GM21515 (cell line): ENCODE results near the gene RIPK4.

ENCODE experiments used
- ATAC-seq: cut with Tn5 transposase; IDR thresholded peaks from one replicate; pipeline ENCODE4 v1.9.1; 2021; ENCODE audit not compliant: unreplicated experiment

The RIPK4 gene

DNA sequence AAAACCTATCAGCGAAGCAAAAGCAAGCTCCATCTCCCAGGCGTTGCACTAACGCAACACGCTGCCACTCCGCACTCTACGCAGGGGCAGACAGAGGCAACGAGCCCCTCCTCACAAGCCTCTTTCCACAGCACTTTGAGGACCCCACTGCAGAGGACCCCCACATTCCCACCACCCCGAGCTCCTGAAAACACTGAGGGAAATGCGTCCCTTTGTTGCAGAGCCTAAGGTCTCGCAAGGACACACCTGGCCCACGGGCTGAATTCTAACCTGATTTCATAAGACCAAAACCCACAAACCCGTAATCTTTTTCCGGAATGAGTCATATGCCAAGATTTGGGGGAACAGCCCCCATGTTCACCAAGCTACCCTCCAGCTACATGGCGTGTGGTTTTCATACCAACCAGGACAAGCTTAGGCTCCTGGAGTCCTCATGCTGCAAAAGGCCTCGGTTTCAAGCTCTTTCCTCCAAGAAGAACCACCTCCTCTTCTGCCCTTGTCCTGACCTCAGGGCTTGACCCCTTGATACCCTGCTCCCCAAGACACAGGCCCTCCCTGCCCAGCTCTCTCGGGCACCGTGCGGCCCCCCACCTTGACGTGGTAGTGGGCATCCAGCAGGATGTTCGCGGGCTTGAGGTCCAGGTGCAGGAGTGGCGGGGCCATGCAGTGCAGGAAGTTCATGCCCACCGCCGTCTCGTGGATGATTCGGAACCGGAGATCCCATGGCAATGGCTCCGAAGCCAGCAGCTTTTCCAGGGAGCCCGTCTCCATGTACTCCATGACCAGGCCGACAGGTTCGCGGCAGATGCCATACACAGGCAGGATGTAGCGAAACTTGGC lies 10.7 kb downstream of the RIPK4 start:
- no peak for ATAC-seq

GRCh38 chr21:41755258-41755933 lies 11.5 kb downstream of the RIPK4 start:
- no peak for ATAC-seq

DNA sequence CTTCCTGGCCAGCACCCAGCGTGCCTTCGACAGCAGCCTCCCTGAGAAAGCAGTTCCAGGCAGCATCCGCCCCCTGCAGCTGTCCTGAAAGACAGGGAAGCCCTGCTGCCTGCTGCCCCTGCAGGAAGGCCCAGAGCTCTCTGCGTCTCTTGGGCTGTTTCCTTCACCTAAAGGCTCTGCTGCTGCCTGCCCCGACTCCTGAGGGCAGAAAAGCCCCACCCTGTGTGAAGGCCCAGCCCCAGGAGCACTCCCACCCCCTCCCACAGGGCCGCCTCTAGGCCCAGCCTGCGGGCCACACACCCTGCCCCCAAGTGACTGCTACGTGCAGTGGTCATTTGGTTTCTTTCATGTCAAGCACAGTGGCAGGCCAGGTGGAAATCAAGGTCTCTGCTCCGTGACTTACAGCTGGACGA lies 12.4 kb downstream of the RIPK4 start:
- no peak for ATAC-seq

GRCh38 chr21:41753006-41753898 lies 13.6 kb downstream of the RIPK4 start:
- ATAC-seq: no peak

- no peak for ATAC-seq
Measured at GRCh38 chr21:41752231-41752681, 14.6 kb downstream of the RIPK4 start.

GRCh38 chr21:41751611-41752011 lies 15.2 kb downstream of the RIPK4 start:
- no peak for ATAC-seq

DNA sequence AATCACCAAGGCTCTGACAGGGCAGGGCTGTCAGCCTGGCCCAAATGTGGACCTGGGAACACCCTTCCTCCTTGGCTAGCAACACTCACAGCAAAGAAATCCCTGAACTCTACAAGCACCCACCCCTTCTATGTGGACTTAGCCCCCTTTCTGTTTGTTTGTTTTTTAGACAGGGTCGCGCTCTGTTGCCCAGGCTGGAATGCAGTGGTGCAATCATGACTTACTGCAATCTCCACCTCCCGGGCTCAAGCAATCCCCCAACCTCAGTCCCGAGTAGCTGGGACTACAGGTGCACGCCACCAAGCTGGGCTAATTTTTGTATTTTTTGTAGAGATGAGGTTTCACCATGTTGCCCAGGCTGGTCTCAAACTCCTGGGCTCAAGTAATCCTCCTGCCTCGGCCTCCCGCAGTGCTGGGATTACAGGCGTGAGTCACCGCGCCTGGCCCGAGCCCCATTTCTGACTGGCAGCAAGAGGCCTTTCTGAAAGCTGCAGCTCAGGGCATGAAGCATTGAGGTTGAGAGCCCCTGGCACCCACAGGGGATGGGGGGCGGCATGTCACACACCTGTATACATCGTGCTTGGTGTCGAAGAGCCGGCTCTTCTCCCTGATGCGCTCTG lies 16.2 kb downstream of the RIPK4 start:
- ATAC-seq: no peak

- no peak for ATAC-seq
Measured at GRCh38 chr21:41750051-41750450, 16.8 kb downstream of the RIPK4 start.

- no peak for ATAC-seq
Measured at GRCh38 chr21:41749286-41749685, 17.6 kb downstream of the RIPK4 start.

- no peak for ATAC-seq
Measured at GRCh38 chr21:41747943-41748738, 18.7 kb downstream of the RIPK4 start.

GRCh38 chr21:41746744-41747006 lies 20.2 kb downstream of the RIPK4 start:
- no peak for ATAC-seq

DNA sequence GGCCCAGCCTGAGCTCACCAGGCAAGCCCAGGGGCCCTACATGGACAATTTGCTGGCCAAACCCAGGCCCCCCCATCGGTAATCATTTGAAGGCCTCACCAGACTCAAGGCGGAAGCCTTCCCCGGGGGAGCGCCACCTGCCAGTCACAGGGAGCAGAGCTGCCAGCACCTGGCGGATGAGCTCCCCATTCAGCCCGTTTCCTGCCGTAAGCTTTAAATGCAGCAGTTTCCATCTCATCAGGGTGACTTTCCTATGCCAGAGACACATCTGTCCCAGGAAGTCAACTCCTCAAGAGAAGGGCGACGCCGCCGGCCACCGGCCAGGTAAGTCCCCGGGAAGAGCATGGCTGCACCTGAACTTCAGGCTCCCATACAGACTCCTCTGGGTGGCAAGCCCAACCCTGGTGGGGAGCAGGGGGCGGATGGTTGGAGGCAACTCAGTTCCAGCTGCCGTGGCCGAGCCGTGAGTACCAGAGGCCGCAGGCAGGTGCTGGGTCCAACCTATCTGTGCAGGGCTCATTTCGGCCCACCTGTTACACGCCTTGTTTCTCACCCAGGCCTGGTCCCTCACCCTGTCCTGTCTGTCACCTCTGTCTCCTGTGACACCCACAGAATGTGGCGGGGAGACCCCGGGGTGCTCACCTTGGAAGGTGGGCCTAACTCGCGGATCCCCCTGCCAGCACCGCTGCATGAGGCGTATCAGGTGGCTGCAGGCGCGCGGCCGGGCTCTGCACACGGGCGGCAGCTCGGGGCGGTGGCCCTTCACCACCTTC lies 20.7 kb downstream of the RIPK4 start:
- ATAC-seq: no peak

GRCh38 chr21:41745026-41745820 lies 21.6 kb downstream of the RIPK4 start:
- ATAC-seq: no peak

- no peak for ATAC-seq
Measured at GRCh38 chr21:41744028-41744930, 22.6 kb downstream of the RIPK4 start.

DNA sequence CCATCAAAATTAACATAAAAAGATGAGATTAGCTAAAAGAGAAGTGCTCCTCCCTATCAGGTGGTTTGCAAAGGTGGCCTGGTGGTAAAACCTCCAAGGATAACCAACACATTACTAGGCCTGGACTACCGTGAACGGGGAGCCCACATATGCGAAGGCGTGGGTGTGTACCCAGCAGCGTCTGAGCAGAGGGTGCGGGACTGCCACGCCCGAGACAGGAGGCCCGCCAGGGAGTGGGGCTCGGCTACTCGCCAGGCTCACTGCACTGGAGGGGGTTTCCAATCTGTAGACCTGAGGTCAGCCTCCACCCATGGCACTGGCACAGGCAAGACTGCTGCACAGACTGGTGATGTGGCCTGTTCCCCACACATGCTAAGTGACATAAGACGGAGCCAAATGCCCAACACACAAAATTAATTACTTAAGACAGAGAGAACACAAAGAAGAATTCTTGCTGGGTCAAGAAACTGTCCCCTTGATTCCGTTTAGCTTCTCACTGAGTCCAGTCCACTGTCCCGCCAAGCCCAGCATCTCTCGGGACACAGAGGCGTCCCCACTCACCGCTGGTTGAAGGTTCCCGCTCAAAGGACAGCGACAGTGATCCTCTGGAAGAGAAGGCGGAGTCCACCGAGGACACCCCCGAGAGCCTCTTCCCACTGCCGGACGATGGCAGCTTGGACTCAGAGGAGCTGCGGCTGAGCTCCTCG lies 23.4 kb downstream of the RIPK4 start:
- no peak for ATAC-seq

GRCh38 chr21:41742073-41742875 lies 24.6 kb downstream of the RIPK4 start:
- no peak for ATAC-seq
